ENCODE data around the gene C19orf85.
"Not testable (repeated sequence)": the region's sequence is repeated elsewhere in the genome, so short reads cannot be mapped to it uniquely, and the experiment has no call there.

Gene C19orf85

DNA sequence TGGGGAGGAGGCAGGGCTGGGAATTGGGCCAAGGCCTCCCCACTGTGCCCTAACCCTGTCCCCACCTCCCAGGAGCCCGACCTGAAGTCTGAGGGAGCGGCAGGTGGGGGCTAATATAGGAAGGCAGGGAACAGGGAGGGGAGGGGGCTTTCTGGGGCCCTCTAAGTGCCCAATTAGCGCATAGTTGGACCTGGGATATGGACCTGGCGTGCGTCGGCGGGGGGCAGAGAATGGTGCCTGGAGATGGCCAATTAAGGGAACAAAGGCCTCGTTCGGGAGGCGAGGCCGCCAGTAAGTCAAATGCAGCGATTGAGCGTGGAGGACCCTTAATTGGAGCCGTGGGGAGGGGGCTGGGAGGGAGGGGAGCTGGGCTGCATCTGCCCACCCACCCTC is at the start of gene C19orf85:
Gene C19orf85, minus strand, starts transcription at position 90 of the 393 bp plus-strand sequence. CDS start 197 bp downstream, outside the sequence.
- DNase-seq (ENCODE audit: low read depth in 2 of 2), result no peak

DNA sequence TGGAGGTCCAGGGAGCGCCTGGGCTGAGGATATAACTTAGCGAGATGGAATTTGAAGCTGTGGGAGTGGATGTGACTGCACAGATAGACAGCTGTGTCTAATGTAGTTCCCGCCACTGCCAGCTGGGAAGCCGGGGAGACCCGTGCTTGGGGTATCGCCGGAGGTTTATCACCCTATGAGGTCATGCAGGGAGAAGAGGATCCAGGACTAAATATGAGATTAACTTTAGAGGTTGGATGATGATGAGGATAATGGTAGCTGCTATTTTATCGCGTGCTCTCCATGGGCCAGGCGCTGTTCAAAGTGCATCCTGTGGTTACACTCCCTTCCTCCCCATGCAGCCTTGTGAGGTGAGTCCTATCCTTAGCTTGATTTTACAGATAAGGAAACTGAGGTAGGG is 43.6 kb upstream of the C19orf85 start:
- no peak for DNase-seq (ENCODE audit: low read depth in 2 of 2)

DNA sequence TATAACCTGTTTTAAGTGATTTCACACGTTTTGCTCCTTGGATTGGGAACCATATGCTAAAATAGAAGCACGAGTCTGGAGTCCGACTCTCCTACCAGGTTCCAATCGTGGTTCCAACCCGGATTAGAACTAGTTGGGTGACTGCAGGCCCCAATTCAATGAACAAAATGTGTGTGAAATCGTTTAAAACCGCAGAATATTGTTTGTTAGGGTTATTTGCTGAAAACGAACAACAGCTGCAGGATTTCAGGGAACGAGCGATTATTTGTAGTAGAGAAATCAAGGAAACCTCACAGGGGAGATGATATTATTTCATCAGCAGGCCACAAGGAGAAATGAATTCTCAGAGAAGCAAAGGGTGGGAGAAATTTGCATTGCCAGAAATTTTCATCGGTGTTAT is 40.4 kb upstream of the C19orf85 start:
- no peak for DNase-seq (ENCODE audit: low read depth in 2 of 2)

DNA sequence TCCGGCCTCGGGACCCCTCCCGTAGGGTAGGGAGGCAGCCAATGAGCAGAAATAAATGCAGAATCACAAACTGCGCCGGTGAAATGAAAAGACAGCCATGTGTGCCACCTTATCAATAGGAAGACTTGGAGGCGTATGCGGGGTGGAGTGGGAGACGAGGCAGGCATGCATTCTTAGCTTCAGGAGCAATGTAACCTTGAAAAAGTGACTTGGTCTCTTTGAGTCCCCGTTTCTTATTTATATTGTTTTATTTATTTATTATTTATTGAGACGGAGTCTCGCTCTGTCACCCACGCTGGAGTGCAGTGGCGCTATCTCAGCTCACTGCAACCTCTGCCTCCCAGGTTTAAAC is 39.7 kb upstream of the C19orf85 start:
- no peak for DNase-seq (ENCODE audit: low read depth in 2 of 2)

DNA sequence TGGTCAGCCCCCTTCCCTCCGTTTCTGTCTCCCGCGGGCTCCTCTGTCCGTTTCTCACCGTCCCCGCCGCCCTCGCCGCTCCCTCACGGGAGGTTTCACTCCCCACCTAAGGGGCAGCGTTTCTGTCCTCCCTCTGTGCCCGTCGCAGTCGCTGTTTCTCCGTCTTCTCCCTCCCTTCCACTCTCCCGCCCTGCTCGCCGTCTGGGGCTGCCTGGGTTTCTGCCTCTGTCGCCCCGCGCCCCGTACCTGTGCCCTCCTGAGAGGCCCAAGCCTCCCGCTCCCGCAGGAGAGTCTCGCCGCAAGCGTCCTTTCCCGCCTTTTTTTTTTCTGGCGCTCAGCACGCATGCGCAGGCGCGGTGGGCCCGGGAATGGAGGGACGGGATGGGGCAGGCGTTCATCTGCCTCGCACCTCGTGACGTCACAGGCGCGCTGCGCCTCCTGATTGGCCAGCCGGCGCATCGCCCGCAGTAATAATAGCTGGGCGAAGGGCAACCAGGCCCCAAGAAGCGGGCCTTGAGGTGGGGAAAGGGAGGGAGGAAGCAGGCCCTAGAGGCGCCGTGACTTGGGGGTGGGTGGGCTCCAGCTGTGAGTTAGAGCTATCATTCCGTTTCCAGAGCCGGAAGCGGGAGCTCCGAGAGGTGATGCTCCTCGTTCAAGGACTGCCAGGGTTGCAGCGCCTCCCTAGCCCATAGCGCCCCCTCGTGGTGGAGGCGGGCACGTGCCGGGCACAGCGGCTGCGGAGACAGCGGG is 39.1 kb upstream of the C19orf85 start:
- DNase-seq (ENCODE audit: low read depth in 2 of 2), result peak; percentile 93 to 94

DNA sequence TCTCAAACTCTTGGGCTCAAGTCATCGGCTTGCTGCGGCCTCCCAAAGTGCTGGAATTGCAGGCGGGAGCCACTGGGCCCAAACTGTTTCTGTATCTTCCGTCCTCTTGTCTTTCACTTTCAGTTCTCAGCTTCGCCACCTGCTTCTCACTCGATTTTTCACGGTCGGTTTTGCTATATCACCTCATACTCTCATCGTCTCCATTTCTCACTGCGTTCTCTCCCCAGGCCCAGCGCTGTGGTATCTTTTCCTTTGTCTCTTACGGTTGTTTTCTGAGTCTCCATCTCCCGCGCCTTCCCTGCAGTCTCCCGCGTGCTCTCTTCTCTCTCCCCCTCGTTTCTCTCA is 38.6 kb upstream of the C19orf85 start:
- DNase-seq (ENCODE audit: low read depth in 2 of 2), result no peak

DNA sequence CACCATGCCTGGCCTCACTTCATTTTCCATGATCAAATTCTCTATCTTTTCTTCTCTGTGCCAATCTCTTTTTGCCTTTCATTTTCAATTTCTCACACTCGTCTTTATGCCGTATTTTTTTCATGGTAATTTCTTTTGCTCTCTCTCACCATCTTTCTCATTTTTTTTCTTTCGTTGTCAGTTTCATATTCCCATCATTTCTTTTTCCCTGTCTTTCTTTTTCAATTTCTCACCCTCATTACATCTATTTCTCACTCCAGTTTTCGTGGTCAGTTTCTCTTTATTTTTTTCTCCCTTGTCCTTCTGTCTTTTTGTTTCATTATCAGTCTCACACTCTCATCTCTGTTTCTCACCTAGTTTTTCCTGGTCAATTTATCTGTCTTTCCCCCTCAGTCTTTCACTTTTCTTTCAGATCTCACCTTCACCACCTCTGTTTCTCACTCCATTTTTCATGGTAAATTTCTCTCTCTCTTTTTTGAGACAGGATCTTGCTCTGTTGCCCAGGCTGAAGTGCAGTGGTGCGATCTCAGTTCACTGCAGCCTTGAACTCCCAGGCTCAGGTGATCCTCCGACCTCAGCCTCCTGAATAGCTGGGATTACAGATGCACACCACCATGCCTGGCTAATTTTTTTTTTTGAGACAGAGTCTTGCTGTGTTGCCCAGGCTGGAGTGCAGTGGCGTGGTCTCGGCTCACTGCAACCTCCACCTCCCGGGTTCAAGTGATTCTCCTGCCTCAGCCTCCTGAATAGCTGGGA is 37.8 kb upstream of the C19orf85 start:
- DNase-seq (ENCODE audit: low read depth in 2 of 2), result no peak

DNA sequence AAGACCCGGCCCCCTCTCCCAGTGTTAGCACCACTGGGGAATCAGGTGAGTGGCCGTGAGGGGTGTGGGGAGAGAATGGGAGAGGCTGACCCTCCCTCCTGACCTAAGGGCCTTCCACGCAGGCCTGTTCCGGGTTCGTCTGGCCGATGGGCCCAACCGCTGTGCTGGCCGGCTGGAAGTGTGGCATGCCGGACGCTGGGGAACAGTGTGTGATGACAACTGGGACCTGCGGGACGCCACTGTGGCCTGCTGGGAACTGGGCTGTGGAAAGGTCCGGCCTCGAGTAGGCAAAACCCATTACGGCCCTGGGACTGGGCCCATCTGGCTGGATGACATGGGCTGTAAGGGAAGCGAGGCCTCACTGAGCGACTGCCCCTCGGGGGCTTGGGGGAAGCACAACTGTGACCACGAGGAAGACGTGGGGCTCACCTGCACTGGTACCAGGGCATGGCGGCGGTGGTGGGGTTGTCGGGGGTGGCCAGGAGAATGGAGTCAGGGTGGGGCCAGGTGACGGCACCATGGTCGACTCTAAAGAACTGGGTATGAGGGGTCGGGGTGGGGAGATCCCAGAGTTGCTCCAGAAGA is 35.9 kb upstream of the C19orf85 start:
- no peak for DNase-seq (ENCODE audit: low read depth in 2 of 2)

DNA sequence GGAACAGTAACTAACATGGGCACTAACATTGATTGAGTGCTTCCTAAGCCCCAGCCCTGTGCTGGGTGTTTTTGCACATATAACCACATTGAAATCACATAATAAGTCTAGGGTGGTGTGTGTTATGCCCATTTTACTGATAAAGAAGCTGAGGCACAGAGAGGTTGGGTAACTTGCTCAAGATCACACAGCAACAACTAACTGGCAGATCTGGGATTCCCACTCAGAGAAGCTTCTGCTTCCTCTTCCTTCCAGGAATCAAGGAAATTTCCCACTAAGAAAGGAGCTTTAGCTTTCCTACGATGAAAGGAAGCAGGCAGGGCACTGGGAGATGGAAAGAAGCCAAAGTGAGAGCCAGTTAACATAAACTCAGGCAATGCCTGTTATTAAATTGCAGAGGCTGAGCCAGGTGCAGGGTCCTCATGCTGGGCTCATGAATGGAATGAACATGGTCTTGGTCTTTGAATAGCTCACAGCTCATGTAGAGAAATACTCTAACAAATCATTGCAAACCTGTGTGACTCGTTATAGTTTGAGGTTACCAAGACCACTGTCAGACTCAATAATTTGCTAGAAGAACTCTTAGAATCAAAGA is 33.8 kb upstream of the C19orf85 start:
- DNase-seq (ENCODE audit: low read depth in 2 of 2), result no peak

DNA sequence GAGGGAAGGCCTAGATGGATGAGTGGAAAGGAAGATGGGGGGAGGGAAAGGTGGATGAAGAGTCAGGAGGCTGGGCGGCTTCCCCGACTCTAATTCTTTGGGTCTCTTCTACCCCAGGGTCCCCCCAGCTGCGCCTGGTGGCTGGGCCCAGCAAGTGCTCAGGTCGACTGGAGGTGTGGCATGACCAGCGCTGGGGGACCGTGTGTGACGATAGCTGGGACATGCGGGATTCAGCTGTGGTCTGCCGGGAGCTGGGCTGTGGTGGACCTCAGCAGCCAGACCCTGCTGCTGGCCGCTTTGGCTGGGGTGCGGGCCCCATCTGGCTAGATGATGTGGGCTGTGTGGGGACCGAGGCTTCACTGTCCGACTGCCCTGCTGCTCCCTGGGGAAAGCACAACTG is 33.2 kb upstream of the C19orf85 start:
- no peak for DNase-seq (ENCODE audit: low read depth in 2 of 2)

DNA sequence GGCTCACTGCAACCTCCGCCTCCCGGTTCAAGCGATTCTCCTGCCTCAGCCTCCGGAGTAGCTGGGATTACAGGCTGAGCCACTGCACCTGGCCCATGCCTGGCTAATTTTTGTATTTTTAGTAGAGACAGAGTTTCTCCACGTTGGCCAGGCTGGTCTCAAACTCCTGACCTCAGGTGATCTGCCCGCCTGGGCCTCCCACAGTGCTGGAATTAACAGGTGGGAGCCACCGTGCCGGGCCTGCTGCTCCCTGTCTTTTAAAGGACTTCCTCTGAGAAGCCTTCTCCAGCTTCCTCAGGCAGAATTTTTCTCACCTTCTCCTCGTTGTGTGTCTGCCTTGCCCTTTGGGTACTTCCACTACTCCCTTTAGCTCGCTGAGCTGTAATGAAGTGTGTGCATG is 32.3 kb upstream of the C19orf85 start:
- DNase-seq (ENCODE audit: low read depth in 2 of 2), result not testable (repeated sequence)

DNA sequence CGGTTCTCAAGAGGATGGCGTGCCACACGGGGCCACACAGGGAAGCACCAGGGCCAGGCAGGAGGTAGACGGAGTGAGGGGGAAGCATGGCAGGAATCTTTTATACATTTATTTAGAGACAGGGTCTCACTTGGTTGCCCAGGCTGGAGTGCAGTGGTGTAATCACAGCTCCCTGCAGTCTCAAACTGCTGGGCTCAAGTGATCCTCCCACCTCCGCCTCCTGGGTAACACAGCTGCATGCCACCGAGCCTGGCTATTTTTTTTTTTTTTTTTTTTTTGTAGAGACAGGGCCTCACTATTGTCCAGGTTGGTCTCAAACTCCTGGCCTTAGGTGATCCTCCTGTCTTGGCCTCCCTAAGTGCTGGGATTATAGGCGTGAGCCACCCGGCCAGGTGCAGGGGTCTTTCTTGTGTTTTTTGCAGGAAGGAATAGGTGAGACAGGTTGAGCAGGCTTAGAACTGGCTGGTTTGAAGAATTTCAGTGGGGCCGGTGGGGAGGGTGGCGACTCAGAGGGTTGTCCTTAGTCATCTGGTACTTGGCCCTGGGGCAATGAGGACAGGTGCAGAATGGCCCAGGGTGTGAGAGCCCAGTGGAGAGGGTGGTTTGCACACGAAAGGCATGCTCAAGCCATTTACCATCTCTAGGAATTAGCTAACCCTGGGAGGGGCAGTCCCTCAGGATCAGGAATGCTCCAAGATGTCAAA is 31.2 kb upstream of the C19orf85 start:
- DNase-seq (ENCODE audit: low read depth in 2 of 2), result no peak

DNA sequence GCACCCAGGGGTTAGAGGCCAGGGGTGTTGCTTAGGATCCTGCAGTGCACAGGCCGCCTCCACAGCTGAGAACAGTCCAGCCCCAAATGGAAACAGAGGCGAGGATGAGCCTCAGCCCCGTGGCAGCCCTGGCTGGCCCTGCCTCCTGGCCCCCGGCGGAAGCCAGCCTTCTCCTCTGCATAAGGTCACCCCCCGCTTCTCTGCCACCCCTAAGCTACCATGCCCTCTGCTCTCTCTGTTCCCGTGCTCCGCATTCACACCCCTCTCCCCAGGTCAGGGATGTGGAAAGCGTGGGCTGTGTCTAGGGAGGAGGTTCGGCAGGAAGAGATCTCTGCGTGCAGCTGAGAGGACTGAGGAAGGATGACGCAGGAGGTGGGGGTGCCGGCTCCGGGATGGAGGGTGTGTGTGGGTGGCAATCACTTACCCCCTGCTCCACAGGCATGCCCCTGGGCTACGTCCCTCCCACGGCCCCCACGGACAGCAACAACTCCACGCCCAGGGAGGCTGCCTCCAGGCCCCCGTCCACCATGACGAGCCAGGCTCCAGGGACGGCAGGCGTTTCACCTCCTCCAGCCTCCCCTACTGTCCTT is 29.7 kb upstream of the C19orf85 start:
- no peak for DNase-seq (ENCODE audit: low read depth in 2 of 2)

DNA sequence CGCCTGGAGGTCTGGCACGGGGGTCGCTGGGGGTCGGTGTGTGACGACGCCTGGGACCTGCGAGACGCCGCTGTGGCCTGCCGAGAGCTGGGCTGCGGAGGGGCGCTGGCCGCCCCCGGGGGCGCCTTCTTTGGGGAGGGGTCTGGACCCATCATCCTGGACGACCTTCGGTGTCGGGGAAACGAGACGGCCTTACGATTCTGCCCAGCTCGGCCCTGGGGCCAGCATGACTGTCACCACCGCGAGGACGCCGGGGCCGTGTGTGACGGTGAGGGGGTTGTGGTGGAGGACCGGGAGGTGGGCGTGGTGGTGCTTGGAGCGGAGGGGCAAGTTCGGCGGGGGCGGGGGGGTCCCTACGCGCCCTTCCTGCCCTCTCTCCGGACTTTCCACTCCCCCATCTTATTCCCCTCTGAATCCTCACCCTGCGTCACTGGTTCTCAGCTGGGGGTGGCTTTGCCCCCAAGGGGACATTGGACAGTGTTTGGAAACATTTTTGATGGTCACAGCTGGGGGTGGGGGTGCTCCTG is 29.2 kb upstream of the C19orf85 start:
- no peak for DNase-seq (ENCODE audit: low read depth in 2 of 2)

DNA sequence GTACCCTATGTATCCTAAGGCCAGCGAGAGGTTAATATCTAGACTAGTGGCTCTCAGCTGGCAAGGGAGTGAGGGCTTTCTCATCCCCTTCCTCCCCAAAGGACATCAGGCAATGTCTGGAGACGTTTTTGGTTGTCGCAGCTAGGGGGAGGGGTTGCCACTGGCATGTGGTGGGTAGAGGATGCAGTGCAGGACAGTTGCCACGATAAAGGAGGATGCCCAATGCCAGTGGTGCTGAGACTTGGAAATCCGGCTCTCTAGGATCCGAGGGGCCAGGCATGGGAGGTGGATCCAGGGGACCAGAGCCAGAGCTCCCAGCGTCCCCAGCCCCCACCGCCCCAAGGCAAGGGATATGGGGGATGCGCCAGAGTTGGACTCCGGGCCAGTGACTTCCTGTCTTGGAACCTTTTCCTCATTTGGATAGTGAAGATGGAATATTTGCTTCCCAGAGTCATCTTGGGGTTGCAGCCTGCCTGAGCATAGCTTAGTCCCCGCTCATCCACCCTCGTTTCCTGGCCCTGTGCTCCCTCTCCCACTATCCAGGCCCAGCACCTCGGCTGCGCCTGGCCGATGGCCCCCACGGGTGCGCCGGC is 28.6 kb upstream of the C19orf85 start:
- no peak for DNase-seq (ENCODE audit: low read depth in 2 of 2)

DNA sequence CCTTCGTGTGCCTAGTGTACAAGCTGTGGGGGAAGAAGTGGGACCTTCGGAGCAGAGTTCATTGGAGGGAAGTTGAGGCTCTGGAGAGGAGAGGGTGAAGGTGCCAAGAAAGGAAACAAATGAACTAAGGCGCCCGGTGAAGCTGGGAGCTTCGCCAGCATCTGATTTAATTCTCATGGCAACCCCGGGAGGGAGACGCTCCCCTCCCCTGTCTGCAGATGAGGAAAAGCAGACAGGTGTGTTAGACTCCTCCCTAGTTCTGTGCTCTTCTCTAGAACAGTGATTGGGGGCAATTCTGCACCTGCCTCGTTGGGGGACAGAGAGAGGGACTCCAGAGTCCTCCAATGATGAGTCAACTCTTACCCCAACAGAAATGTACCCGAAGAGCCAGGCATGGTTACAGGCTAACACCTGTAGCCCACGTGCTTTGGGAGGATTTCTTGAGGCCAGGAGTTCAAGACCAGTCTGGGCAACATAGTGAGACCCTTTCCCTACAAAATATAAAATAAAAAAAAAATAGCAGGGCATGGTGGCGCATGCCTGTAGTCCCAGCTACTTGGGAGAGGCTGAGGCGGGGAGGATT is 27.9 kb upstream of the C19orf85 start:
- DNase-seq (ENCODE audit: low read depth in 2 of 2), result no peak

DNA sequence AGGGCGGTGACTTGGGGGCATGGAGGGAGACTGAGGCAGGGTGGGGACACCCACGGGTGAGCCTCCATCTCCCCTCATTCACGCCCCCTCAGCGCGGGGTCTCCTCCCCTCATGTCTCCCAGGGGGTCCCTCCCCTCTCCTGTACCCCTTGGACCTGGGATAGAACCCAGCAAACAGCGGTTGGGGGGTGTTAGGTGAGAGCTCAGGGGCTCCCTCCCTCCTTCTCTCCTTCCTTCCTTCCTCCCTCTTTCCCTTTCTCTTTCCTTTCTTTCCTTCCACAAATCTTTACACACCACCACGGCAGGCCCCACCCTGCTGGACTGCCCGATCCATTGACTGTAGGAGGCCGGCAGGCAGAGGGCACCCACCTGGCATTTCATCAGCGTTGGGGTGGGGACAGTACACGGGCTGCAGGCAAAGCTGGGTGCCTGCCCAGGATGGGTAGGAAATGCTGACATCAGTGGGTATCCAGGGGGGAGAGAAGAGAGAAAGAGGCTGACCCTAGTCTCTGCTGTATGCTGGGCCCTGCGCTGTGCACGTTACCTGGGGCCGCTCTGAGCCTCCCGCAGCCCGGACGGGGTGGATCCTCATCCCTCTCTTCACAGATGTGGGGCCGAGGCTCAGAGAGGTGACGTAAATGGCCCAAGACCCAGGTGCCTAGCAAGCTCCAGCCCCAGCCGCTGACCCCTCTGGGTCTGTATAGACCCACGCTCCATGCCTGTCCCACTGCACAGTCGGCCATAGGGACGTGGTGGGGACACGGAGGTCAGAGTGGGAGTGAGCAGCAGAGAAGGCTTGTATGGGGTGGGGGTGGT is 27.2 kb upstream of the C19orf85 start:
- DNase-seq (ENCODE audit: low read depth in 2 of 2), result no peak

DNA sequence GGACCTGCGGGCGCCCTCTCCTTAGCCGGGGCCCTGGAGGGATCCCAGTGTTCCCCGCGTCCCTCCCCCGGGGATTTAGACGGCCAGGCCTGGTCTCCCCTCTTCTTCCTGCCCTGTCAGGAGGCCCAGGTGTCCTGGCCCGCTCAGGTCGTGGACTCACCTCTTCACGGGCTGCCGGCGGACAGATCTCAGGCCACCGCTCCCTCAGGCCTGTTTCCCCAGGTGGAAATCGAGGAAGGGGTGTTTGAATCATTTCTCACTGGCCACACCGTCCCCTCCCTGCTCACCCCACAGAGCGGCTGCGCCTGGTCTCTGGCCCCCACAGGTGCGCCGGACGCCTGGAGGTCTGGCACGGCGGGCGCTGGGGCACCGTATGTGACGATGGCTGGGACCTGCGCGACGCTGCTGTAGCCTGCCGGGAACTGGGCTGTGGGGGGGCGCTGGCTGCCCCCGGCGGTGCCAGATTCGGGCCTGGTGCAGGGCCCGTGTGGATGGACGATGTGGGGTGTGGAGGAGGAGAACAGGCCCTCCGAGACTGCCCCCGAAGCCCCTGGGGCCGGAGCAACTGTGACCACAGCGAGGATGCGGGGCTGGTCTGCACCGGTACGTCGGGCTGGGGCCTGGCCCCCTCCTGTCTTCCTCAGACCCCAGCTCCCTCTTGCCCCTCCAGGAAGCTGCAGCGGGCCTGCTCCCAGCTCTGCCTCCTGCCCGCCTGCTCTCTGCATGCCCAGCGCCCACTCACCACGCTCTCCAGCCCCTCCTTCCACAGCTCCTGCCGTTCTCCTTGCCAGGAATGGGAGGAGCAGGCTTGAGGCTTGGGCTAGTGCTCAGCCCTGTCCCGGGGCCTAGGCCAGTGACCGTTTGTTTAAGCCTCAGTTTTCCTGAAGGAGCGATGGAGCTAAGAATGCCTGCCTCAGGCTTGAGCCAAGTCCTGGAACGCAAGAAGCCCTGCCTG is 26.2 kb upstream of the C19orf85 start:
- no peak for DNase-seq (ENCODE audit: low read depth in 2 of 2)

All from stimulated activated CD4-positive, alpha-beta T cell treated with anti-CD3 and anti-CD28 coated beads, Interleukin-1b, Interleukin-23, amount 100 ng/mL, for 4 hours (primary cell).